GM21423 (cell line): ENCODE results near the gene OXER1.

Source experiments
- ATAC-seq: cut with Tn5 transposase; IDR thresholded peaks from one replicate; pipeline ENCODE4 v1.9.1; 2021; ENCODE audit warnings: mild to moderate bottlenecking, moderate library complexity; ENCODE audit not compliant: unreplicated experiment

The OXER1 gene

GRCh38 chr2:42770288-42771131, 6.6 kb upstream of the OXER1 start:
- peak; percentile 60 for ATAC-seq

- no peak for ATAC-seq
Observed at GRCh38 chr2:42769583-42770287, 5.8 kb upstream of the OXER1 start.

GRCh38 chr2:42768706-42769256, 4.8 kb upstream of the OXER1 start:
- ATAC-seq = no peak

- no peak for ATAC-seq
Observed at GRCh38 chr2:42767899-42768705, 4.2 kb upstream of the OXER1 start.

GRCh38 chr2:42767080-42767898, 3.4 kb upstream of the OXER1 start:
- ATAC-seq = no peak

- ATAC-seq = no peak
Observed at GRCh38 chr2:42765686-42766085, 1.8 kb upstream of the OXER1 start.

GRCh38 chr2:42764901-42765300, 966 bp upstream of the OXER1 start:
- ATAC-seq = no peak

- no peak for ATAC-seq
Observed at GRCh38 chr2:42762823-42763804, 821 bp downstream of the OXER1 start.

- no peak for ATAC-seq
Observed at GRCh38 chr2:42762155-42762554, 1.8 kb downstream of the OXER1 start.

GRCh38 chr2:42761554-42761953, 2.4 kb downstream of the OXER1 start:
- no peak for ATAC-seq

- no peak for ATAC-seq
Observed at GRCh38 chr2:42758751-42759150, 5.2 kb downstream of the OXER1 start.

GRCh38 chr2:42757981-42758740, 5.8 kb downstream of the OXER1 start:
- no peak for ATAC-seq

- ATAC-seq = no peak
Observed at GRCh38 chr2:42756966-42757513, 6.9 kb downstream of the OXER1 start.

- ATAC-seq = no peak
Observed at GRCh38 chr2:42756150-42756775, 7.7 kb downstream of the OXER1 start.

- no peak for ATAC-seq
Observed at GRCh38 chr2:42755191-42755880, 8.6 kb downstream of the OXER1 start.

GRCh38 chr2:42754776-42755140, 9.2 kb downstream of the OXER1 start:
- ATAC-seq = no peak
